Gastroesophageal sphincter (tissue), 3 donors: ENCODE data around the gene S1PR4.

Experiments
- CTCF ChIP-seq, 4 experiments: fragments of 200-600 bp in 2 of 4; fragments of 450-650 bp in 2 of 4; sonication (generic) in 1 of 4; IDR thresholded peaks; one replicate each; pipeline ENCODE4 v1.5.1; 2017 to 2019; ENCODE audit warnings: antibody characterized with exemption in 4 of 4, mild to moderate bottlenecking in 2 of 4, moderate library complexity in 2 of 4
- EP300 ChIP-seq: sonication (generic); formaldehyde crosslinking; IDR thresholded peaks from one replicate; pipeline ENCODE4 v1.6.1; 2017; ENCODE audit warnings: antibody characterized with exemption, mild to moderate bottlenecking
- POLR2A ChIP-seq, 2 donors: fragments of 450-650 bp; IDR thresholded peaks; one replicate each; pipeline ENCODE4 v1.6.1; 2017; ENCODE audit warnings: antibody characterized with exemption in 2 of 2, mild to moderate bottlenecking in 2 of 2, moderate library complexity in 1 of 2

GRCh38 chr19:3131168-3131567 is 47.4 kb upstream of the S1PR4 start:
- TF ChIP-seq POLR2A (IDR thresholded peaks at IDR 0.05) (no peak), EP300 (no peak), CTCF (IDR thresholded peaks at IDR 0.05) (no peak)
